Peyer's patch (tissue), 4 donors: ENCODE measurements around the gene TRAFD1.
A peak's percentile ranks its signal among the peaks of the same experiment; 100 is the strongest.

Experiments used
- CTCF ChIP-seq, 6 experiments: fragments of 450-650 bp in 4 of 6; fragments of 200-600 bp in 2 of 6; sonication (generic) in 1 of 6; IDR thresholded peaks; one replicate each; pipeline ENCODE4 v1.5.1; 2017 to 2019; ENCODE audit warnings: antibody characterized with exemption in 6 of 6, mild to moderate bottlenecking in 3 of 6, moderate library complexity in 1 of 6
- POLR2A ChIP-seq, 2 donors: fragments of 450-650 bp; IDR thresholded peaks; one replicate each; pipeline ENCODE4 v1.5.1; 2017; ENCODE audit warnings: antibody characterized with exemption in 2 of 2, mild to moderate bottlenecking in 2 of 2, moderate library complexity in 2 of 2

- TF ChIP-seq CTCF (IDR thresholded peaks at IDR 0.05) (no peak), POLR2A (IDR thresholded peaks at IDR 0.05) (peak in 1 of 2 donors; percentile 31)
These were observed 8.9 kb upstream of the TRAFD1 start for GRCh38 chr12:112116232-112117060.
